HL-60 (cell line): ENCODE results near the gene DPYSL4.

Source experiments
- DNase-seq, 2 experiments: peaks; one replicate each; pipeline ENCODE4 v3.0.0-alpha.2; 2010 to 2020; ENCODE audit warnings: low read depth in 1 of 2, low spot score in 1 of 2
- H3K27ac ChIP-seq: fragments of 250-450 bp; sonication (Bioruptor Pico); replicated peaks from 2 replicates; pipeline ENCODE4 v1.5.1; 2020; ENCODE audit warnings: mild to moderate bottlenecking, moderate library complexity
- H3K27me3 ChIP-seq: fragments of 250-450 bp; sonication (Bioruptor Pico); 2 replicates; pipeline ENCODE4 v1.5.1; 2021; ENCODE audit warnings: mild to moderate bottlenecking, moderate library complexity; ENCODE audit not compliant: insufficient read depth, poor library complexity, severe bottlenecking
- H3K4me3 ChIP-seq: replicated peaks from 2 replicates; pipeline ENCODE4 v1.5.1; 2011; ENCODE audit warnings: mild to moderate bottlenecking, control low read depth, low read length; ENCODE audit not compliant: insufficient read depth
- GABPA ChIP-seq: IDR thresholded peaks from 2 replicates; pipeline ENCODE4 v1.6.1; 2012; ENCODE audit warnings: low read depth
- POLR2AphosphoS5 ChIP-seq: IDR thresholded peaks from 2 replicates; pipeline ENCODE4 v1.6.1; 2012; ENCODE audit warnings: low read depth
- SPI1 ChIP-seq: IDR thresholded peaks from 2 replicates; pipeline ENCODE4 v1.6.1; 2012; ENCODE audit warnings: low read depth, mild to moderate bottlenecking, borderline replicate concordance
- TF ChIP-seq, protein P1 (sequence below): IDR thresholded peaks from one replicate; pipeline ENCODE4 v1.5.1; 2011; ENCODE audit warnings: low read length, control low read depth, inconsistent platforms; ENCODE audit not compliant: insufficient read depth
- TF ChIP-seq, protein P2 (sequence below): IDR thresholded peaks from 2 replicates; pipeline ENCODE4 v1.6.1; 2012; ENCODE audit warnings: low read depth; ENCODE audit not compliant: insufficient replicate concordance

The DPYSL4 gene

DNA sequence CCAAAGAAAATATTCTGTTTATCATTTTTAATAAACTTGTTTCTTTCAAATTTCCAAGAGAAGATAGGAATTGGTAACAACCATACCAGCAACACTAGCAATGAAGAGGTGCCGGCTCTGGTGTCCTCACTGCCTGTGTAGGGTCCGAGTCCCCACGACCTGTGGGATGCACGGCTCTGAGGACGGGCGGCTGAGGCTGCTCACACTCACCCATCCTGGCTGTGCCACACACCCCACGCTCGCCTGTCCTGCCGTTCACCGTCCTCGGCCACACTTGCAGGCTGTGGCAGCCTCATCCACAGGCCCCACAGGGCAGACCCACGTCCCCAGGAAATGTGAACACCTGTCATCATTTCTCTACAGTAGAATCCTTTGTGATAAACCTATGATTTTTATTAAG, 48.2 kb upstream of the DPYSL4 start:
- TF ChIP-seq, protein P1, sequence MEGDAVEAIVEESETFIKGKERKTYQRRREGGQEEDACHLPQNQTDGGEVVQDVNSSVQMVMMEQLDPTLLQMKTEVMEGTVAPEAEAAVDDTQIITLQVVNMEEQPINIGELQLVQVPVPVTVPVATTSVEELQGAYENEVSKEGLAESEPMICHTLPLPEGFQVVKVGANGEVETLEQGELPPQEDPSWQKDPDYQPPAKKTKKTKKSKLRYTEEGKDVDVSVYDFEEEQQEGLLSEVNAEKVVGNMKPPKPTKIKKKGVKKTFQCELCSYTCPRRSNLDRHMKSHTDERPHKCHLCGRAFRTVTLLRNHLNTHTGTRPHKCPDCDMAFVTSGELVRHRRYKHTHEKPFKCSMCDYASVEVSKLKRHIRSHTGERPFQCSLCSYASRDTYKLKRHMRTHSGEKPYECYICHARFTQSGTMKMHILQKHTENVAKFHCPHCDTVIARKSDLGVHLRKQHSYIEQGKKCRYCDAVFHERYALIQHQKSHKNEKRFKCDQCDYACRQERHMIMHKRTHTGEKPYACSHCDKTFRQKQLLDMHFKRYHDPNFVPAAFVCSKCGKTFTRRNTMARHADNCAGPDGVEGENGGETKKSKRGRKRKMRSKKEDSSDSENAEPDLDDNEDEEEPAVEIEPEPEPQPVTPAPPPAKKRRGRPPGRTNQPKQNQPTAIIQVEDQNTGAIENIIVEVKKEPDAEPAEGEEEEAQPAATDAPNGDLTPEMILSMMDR, result no peak
- TF ChIP-seq GABPA (no peak), SPI1 (no peak), POLR2AphosphoS5 (no peak)
- TF ChIP-seq, protein P2, sequence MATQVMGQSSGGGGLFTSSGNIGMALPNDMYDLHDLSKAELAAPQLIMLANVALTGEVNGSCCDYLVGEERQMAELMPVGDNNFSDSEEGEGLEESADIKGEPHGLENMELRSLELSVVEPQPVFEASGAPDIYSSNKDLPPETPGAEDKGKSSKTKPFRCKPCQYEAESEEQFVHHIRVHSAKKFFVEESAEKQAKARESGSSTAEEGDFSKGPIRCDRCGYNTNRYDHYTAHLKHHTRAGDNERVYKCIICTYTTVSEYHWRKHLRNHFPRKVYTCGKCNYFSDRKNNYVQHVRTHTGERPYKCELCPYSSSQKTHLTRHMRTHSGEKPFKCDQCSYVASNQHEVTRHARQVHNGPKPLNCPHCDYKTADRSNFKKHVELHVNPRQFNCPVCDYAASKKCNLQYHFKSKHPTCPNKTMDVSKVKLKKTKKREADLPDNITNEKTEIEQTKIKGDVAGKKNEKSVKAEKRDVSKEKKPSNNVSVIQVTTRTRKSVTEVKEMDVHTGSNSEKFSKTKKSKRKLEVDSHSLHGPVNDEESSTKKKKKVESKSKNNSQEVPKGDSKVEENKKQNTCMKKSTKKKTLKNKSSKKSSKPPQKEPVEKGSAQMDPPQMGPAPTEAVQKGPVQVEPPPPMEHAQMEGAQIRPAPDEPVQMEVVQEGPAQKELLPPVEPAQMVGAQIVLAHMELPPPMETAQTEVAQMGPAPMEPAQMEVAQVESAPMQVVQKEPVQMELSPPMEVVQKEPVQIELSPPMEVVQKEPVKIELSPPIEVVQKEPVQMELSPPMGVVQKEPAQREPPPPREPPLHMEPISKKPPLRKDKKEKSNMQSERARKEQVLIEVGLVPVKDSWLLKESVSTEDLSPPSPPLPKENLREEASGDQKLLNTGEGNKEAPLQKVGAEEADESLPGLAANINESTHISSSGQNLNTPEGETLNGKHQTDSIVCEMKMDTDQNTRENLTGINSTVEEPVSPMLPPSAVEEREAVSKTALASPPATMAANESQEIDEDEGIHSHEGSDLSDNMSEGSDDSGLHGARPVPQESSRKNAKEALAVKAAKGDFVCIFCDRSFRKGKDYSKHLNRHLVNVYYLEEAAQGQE, result no peak
- DNase-seq, result no peak
- Histone ChIP-seq H3K4me3 (no peak overlapping the region), H3K27me3 (no peaks in the 10 kb centered on the region), H3K27ac (no peak overlapping the region)

DNA sequence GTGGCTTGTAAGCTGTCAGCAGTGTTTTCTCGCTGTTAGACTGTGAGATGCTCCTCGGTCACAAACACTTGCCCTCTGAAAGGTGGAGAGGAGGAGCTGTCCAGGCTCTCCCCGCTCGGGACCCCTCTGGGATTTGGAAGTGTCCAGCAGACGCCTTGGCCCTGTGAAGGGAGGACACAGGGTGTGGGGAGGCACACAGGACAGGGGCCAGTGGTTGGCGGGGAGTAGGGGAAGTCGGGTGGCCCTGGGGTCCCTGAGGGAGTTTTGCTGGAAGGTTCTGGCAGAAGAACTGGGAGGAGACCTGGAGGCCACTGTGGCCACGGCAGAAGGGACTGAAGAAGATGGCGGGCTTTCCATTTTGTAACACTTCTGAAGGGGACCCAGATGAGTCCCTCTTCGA, 47.2 kb upstream of the DPYSL4 start:
- TF ChIP-seq, protein P2, result no peak
- TF ChIP-seq POLR2AphosphoS5, result no peak
- TF ChIP-seq SPI1, result no peak
- TF ChIP-seq GABPA, result no peak
- TF ChIP-seq, protein P1, result no peak
- H3K27me3 ChIP-seq, result peaks cover 2% of the 10 kb centered on the region
- no peak for DNase-seq
- H3K4me3 ChIP-seq, result no peak overlapping the region
- H3K27ac ChIP-seq, result no peak overlapping the region

DNA sequence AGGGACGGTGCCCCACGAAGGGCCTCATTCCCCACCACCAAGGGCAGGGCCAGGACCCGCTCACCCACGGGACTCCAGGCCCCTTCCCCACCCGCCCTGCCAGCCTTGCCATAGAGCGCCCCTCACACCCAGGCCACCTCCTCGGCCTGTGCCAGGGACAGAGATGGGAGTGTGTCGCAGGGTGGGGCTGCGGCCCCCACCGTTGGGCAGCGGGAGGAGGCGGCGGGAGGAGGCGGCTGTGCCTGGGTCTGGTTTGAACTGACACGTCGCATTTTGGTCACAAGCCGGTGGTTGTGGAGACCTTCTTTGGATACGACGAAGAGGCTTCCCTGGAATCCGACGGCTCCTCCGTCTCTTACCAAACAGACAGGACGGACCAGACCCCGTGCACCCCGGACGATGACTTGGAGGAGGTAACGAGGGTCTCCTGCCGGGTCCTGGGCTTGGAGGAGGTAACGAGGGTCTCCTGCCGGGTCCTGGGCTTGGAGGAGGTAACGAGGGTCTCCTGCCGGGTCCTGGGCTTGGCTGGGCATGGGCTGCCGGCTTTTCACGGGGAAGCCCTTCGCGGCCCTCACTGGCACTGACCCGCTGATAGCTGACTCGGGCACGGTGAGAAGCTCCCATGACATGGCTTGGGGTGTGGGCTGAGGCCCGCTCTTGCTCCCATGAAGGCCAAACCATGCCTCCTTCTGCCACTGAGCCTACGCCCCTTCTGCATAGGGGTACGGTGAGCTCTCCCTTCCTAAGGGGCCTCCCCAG, 46.4 kb upstream of the DPYSL4 start:
- TF ChIP-seq POLR2AphosphoS5, result no peak
- TF ChIP-seq, protein P2, result no peak
- TF ChIP-seq, protein P1, result no peak
- Histone ChIP-seq H3K27ac (no peak overlapping the region), H3K4me3 (no peak overlapping the region), H3K27me3 (peaks cover 2% of the 10 kb centered on the region)
- no peak for DNase-seq
